Measurements from ENCODE around the gene RSRC2.
"Not testable (repeated sequence)": the region's sequence is repeated elsewhere in the genome, so short reads cannot be mapped to it uniquely, and the experiment has no call there.

The RSRC2 gene

DNA sequence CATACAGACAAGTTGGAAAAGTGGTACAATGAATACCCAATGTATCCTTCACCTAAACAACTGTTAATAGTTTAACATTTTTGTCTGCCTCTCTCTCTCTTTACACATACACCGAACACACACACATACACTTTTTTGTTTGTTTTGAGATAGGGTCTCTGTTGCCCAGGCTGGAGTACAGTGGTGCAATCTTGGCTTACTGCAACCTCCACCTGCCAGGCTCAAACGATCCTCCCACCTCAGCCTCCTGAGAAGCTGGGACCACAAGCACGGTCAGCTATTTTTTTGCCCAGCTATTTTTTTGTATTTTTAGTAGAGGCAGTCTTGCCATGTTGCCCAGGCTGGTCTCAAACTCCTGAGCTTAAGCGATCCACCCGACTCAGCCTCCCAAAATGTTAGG lies 42.8 kb downstream of the RSRC2 start:
- DNase-seq, result no peak

DNA sequence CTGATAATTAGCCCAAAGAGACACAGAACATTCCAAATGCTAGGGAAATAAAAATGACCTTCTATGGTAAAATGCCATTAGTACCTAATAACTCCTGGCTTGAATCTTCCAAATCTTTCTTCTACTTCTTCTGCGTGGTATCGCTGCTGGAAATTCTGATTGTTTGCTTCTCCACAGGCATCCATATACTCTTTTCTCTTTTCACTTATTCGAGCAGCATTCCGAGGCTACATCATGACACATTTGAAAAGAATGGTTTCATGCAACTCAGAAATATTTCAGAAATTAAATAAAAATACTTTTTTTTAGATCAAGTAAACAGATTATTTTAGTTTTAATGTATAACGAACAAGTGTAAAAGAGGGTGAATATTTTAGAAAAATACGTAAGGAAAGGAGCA lies 44.9 kb downstream of the RSRC2 start:
- DNase-seq, result no peak

DNA sequence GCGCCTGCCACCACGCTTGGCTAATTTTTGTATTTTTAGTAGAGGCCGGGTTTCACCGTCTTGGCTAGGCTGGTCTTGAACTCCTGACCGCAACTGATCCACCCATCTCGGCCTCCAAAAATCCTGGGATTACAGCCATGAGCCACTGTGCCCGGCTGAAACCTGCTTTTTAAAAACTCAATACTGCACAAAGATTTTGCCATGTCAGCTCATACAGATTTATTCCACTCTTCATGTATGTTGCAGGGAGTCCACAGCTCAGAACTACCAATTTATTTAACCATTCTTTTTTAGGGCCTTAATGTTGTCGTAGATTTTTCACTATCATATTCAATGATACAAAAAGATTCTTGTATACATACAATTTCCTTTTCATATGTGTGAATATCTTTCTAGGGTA lies 46.0 kb downstream of the RSRC2 start:
- DNase-seq, result no peak

DNA sequence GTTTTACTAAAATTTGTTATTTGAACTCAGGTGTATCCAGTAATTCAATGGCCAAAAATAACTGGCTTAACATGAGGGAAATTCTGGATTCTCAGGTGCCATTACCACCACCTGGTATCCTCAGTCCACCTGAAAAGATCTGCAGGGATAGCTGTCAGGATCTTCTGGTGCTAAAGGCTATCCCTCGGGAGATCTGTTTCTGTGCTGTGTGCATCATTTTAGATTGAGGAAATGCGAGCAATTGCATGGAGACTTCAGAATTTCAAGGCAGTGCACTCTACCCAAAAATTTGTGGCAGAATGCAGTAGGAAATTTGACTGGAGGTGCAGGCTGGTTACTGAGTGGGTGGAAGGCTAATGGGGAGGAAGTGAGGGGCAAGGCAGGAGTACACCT lies 52.4 kb downstream of the RSRC2 start:
- DNase-seq, result no peak

DNA sequence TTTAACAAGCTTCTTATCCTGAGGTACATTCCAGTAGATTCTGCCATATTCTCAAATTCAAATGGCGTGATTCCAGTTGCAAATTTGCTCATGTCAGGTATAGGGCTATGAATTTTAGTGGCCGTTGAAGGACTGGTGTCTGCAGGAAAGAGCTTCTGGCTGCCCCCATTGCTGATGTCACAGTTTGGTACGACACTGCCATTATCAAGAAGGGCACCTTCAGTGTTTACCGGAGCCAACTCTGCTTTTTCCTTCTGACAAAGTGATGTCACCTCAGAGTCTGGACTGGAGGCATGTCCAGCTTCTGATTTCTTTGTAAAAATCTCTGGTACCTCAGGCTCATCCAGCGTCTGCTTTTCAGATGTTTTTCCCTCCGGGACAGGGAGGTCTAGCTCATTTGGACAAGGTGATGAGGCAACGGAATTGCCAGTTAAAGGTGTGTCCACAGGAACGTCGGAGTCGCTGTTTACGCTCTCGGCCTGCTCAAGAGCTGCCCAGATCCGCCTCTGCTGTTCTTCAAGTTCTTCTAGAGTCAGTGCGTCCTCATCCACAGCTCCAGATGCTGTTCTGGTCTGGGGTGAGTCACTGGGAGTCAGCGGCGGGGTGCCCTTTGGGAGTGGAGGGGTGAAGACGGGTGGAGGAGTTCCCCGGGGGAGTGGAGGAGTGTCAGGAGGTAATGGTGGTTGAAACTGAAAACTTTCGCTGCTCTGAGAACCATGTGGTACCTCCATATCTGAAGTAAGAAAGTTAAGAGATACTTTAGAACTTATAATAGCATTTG lies 53.0 kb downstream of the RSRC2 start:
- DNase-seq, result no peak

DNA sequence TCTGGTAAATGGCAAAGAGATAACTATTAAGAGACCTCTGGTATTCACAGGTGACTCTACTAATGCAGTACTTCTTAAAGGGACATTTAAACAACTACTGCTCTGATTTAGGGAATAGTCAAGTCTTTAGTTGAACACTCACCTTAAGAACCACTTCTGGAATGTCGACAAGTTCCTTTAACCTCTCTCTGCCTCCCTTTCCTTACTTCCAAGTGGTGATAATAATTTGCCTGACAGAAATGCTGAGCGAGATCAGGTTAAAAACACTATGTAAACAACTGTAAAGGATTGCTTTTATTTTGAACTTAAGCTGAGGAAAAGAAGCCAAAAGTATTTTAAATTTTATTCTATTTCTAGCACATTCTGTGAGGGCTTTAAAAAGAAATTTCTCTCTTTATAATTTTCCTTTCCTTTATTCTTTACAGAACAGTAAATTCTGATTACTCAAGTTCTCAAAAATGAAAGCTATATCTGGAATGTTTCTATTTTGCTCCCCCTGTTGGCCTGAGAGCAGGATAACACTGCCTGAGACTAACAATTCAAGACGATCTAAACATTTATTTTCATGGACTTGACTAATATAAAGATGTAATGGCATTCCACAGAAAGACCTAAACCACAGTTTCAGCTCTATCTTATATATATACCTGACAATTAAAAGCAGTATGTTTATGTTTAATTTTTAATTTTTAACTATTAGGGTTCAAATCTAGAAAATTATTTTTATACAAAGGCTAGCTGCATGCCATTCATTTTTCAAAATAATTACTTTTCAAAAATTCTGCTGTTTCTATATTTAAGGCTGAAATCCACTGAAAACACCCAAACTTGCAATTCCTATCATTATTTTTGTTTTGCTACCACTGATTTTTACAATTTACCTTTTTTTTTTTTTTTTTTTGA lies 55.2 kb downstream of the RSRC2 start:
- DNase-seq, result peak; percentile 65

DNA sequence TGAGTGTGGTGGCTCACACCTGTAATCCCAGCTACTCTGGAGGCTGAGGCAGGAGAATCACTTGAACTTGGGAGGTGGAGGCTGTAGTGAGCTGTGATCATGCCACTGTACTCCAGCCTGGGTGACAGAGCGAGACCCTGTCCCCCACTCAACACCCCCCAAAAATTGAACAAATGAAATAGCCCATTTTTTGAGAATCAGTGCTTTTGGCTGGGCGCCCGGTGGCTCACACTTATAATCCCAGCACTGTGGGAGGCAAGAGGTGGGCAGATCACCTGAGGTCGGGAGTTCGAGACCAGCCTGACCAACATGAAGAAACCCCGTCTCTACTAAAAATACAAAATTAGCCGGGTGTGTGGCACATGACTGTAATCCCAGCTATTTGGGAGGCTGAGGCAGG lies 56.2 kb downstream of the RSRC2 start:
- DNase-seq, result not testable (repeated sequence)

DNA sequence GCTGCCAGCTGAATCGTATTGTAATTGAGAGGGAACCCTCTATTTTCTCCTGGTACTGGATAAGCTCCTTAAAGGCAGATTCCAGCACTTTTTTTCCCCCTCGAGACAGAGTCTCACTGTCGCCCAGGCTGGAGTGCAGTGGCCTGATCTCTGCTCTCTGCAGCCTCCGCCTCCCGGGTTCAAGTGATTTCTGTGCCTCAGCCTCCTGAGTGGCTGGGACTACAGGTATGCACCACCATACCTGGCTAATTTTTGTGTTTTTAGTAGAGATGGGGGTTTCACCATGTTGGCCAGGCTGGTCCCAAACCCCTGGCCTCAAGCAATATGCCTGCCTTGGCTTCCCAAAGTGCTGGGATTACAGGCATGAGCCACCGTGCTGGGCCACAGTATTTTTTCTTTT lies 56.9 kb downstream of the RSRC2 start:
- not testable (repeated sequence) for DNase-seq

DNA sequence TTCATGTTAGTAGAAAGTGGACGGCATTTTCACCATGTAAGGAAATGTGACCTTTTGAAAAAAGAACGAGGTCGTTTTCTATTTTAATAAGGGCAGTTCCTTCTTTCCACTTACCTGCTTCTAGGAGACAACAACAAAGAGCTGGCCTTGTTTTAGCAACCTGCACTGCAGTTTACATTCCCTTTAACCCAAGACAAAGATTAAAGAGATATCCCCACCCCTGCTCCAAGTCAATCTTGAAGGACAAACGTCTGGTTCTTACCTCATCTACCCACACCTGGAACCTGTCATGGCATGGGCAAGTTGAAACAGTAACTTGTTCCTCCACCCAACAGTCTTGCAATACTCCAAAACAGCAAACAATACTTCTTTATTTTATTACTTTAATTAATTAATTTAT lies 58.8 kb downstream of the RSRC2 start:
- DNase-seq, result no peak

DNA sequence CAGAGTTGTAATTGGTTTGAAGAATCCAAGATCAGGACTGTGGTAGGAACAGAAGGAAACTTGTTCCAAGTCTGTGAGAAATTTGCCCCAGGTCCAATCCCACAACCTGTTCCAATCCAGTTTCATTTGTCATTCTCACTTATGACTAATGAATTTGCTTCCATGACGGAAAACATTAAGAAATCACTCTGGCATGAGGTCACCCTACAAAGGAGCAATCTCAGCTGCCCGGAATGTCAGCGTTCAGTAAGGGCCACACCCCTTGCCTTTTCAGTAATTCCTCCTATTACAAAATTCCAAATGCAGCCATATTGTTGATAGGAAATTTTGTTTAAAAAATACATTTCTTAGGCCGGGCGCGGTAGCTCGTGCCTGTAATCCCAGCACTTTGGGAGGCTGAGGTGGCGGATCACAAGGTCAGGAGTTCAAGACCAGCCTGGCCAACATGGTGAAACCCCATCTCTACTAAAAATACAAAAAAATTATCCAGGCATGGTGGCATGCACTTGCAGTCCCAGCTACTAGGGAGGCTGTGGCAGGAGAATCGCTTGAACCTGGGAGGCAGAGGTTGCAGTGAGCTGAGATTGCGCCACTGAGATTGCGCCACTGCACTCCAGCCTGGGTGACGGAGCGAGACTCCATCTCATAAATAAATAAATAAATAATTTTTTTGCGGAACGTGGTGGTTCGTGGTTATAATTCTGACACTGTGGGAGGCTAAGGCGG lies 62.3 kb downstream of the RSRC2 start:
- not testable (repeated sequence) for DNase-seq

DNA sequence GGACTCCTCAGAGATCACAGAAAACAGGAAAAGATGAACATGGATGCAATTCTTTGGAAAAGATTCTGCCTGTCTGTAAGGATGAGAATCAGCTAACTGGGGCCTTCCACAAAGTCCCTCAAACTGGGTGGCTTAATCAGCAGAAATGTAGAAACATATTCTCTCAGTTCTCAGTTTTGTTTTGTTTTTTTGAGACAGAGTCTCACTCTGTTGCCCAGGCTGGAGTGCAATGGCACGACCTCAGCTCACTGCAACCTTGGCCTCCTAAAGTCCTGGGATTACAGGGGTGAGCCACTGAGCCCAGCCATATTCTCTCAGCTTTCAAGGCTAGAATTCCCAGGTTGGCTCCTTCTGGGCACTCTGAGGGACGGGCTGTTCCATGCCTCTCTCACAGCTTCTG lies 66.1 kb downstream of the RSRC2 start:
- no peak for DNase-seq

DNA sequence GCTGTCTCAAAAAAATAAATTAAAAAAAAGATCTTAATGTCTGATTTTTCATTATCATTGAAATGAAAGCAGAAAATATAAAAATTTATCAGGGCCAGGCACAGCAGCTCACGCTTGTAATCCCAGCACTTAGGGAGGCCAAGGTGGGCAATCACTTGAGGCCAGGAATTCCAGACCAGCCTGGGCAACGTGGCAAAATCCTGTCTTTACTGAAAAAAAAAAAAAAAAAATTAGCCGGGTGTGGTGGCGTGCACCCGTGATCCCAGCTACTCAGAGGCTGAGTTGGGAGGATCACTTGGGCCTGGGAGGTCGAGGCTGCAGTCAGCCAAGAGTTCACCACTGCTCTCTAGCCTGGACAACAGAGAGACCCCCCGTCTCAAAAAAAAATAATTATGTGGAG lies 66.7 kb downstream of the RSRC2 start:
- DNase-seq, result no peak

DNA sequence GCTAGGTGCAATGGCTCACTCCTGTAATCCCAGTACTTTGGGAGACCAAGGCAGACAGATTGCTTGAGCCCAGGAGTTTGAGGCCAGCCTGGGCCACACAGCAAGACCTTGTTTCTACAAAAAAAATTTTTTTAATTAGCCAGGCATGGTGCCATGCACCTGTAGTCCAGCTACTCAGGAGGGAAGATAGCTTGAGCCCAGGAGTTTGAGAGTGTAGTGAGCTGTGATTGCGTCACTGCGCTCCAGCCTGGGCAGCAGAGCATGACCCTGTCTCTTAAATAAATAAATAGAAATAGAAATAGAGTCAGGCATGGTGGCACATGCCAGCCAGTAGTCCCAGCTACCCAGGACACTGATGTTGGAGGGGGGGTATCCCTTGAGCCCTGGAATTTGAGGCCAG lies 67.5 kb downstream of the RSRC2 start:
- no peak for DNase-seq

DNA sequence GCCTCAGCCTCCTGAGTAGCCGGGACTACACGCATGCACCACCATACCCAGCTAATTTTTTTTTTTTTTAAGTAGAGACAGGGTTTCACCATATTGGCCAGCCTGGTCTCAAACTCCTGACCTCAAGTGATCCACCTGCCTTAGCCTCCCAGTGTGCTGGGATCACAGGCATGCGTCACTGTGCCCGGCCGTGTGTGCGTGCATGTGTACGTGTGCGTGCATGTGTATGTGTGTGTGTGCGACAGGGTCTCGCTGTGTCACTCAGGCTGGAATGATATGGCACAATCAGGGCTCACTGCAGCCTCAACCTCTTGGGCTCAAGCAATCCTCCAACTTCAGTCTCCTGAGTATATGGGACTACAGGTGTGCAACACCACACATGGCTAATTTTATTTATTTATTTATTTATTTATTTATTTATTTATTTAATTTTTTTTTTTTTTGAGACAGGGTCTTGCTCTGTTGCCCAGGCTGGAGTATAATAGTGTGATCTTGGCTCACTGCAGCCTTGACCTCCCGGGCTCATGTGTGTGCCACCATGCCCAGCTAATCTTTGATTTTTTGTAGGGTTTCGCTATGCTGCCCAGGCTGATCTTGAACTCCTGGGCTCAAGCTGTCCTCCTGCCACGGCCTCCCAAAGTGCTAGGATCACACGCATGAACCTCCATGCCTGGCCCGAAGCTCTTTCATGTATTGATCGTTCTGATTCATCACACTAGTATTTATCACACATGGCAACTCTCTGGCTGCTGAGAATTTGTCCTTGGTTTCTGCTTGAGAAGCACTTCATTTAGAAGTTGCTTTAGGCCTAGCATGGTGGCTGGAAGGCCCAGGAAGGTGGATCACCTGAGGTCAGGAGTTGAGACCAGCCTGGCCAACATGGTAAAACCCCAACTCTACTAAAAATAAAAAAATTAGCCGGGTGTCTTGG lies 68.4 kb downstream of the RSRC2 start:
- DNase-seq, result no peak

DNA sequence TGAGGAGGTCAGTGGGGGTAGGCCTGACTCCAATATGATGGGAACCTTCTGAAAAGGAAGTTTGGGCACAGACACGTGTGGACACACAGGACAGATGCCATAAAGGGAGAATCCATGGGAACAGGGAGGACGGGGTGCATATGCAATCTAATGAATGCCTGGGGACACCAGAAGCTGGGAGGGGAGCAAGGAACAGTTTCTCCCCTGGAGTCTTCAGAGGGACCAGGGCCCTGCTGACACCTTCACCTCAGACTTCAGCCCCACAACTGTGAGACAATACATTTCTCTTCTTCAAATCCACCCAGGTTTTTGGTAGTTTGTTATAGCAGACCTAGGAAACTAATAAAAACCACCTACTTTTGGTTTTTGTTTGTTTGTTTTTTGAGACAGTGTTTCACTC lies 69.1 kb downstream of the RSRC2 start:
- DNase-seq, result no peak

DNA sequence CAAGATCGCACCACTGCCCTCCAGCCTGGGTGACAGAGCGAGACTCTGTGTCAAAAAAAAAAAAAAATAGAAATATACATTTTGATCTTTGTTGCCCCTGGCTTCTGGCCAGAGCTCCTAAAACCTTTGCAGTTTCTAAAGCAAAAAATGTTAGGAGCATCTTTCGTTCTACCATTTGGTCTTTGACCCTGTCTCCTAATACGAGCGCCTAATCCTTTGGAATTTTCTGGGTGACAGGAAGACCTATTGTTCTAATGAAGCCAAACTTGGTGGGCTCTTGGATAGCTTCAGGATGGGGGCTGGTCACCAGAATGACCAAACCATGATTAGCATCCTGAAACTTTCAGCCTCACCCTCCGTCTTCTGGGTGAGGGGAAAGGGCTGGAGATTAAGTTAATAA lies 72.0 kb downstream of the RSRC2 start:
- no peak for DNase-seq

DNA sequence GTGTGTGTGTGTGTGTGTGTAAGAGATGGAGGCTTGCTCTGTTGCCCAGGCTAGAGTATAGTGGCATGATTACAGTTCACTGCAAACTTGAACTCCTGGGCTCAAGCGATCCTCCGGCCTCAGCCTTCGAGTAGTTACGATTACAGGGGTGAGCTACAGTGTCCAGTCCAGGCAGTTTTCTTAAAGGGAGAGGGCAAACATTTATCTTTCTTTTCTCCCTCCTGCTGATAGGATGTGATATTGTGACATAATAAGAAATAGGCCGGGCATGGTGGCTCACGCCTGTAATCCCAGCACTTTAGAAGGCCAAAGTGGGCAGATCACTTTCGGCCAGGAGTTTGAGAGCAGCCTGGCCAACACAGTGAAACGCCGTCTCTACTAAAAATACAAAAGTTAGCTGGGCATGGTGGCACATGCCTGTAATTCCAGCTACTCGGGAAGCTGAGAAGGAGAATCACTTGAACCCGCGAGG lies 72.5 kb downstream of the RSRC2 start:
- DNase-seq, result no peak
